H54 (cell line): Measurements from ENCODE around the gene ARFGAP2.
A peak's percentile ranks its signal among the peaks of the same experiment; 100 is the strongest.

ENCODE experiments used
- DNase-seq: peaks from one replicate; pipeline ENCODE4 v3.0.0; 2011; ENCODE audit warnings: low spot score, mixed read lengths; ENCODE audit not compliant: insufficient read length
- FAIRE-seq: peaks from 3 replicates; lab custom pipeline; 2011; peaks lifted over from hg19 to GRCh38; lab: Jason Lieb, UNC
- POLR2A ChIP-seq: IDR thresholded peaks from 2 replicates; pipeline ENCODE4 v1.6.1; 2011; ENCODE audit warnings: low read depth, mild to moderate bottlenecking, low read length

Gene ARFGAP2

GRCh38 chr11:47171061-47171838, 5.4 kb downstream of the ARFGAP2 start:
- TF ChIP-seq POLR2A = no peak
- no peak for FAIRE-seq
- no peak for DNase-seq

GRCh38 chr11:47166368-47166767, 10.3 kb downstream of the ARFGAP2 start:
- DNase-seq (no peak), FAIRE-seq (no peak)
- no peak for TF ChIP-seq POLR2A

- FAIRE-seq (no peak), DNase-seq (no peak)
- TF ChIP-seq POLR2A = no peak
Measured at GRCh38 chr11:47165253-47165840, 11.3 kb downstream of the ARFGAP2 start.

GRCh38 chr11:47164321-47164720, 12.4 kb downstream of the ARFGAP2 start:
- FAIRE-seq (no peak), DNase-seq (no peak)
- TF ChIP-seq POLR2A = no peak

- FAIRE-seq (no peak), DNase-seq (no peak)
- TF ChIP-seq POLR2A = no peak
Measured at GRCh38 chr11:47163898-47164297, 12.8 kb downstream of the ARFGAP2 start.

GRCh38 chr11:47163193-47163592, 13.5 kb downstream of the ARFGAP2 start:
- FAIRE-seq (no peak), DNase-seq (no peak)
- TF ChIP-seq POLR2A = no peak

GRCh38 chr11:47162426-47162825, 14.3 kb downstream of the ARFGAP2 start:
- FAIRE-seq = no peak
- no peak for DNase-seq
- no peak for TF ChIP-seq POLR2A

- no peak for DNase-seq
- TF ChIP-seq POLR2A = no peak
- FAIRE-seq = no peak
Measured at GRCh38 chr11:47161890-47162289, 14.8 kb downstream of the ARFGAP2 start.

- peak; percentile 87 for DNase-seq
- FAIRE-seq = no peak
- TF ChIP-seq POLR2A = no peak
Measured at GRCh38 chr11:47161134-47161854, 15.4 kb downstream of the ARFGAP2 start.

- DNase-seq (no peak), FAIRE-seq (no peak)
- TF ChIP-seq POLR2A = no peak
Measured at GRCh38 chr11:47160753-47161133, 15.9 kb downstream of the ARFGAP2 start.

GRCh38 chr11:47158242-47158641, 18.4 kb downstream of the ARFGAP2 start:
- DNase-seq (no peak), FAIRE-seq (no peak)
- no peak for TF ChIP-seq POLR2A

GRCh38 chr11:47157805-47158204, 18.9 kb downstream of the ARFGAP2 start:
- DNase-seq (no peak), FAIRE-seq (no peak)
- TF ChIP-seq POLR2A = no peak

GRCh38 chr11:47156951-47157350, 19.7 kb downstream of the ARFGAP2 start:
- FAIRE-seq (no peak), DNase-seq (no peak)
- no peak for TF ChIP-seq POLR2A

- DNase-seq = no peak
- TF ChIP-seq POLR2A = no peak
- FAIRE-seq = no peak
Measured at GRCh38 chr11:47156333-47156732, 20.3 kb downstream of the ARFGAP2 start.
